K562 (cell line): Measurements from ENCODE around the gene SLC39A6. TPM values are rescaled to one million over a fixed set of nuclear protein-coding genes. Genes with fewer than 3 reads are reported as not detected.

ENCODE experiments used
- ATAC-seq: fragments of 200-7000 bp; cut with Tn5 transposase; 3 replicates; pipeline ENCODE4 v1.9.1; 2020; ENCODE audit warnings: moderate library complexity
- BruUV-seq: library from RNA; stranded (reverse); fragments of 400-500 nt; replicated peaks from 2 replicates; lab custom pipeline; 2021; lab: Mats Ljungman, UMichigan
- CTCF ChIA-PET: fragments of 300-600 bp; formaldehyde crosslinking; extraction: SDS; loops from one replicate; lab custom pipeline; 2021; ENCODE audit warnings: low intra/inter-chr PET ratio; lab: Yijun Ruan, JAX
- POLR2A ChIA-PET: fragments of 300-600, 350-650 bp; sonication (Branson Sonifier 250); formaldehyde crosslinking; extraction: SDS; loops from one replicate; lab custom pipeline; 2021; ENCODE audit warnings: antibody characterized with exemption, inconsistent platforms; lab: Yijun Ruan, JAX
- DNase-seq, 4 experiments: peaks; one replicate each; pipeline versions ENCODE4 v3.0.0 to v3.0.0-alpha.2; 2011 to 2018; ENCODE audit warnings: low spot score in 3 of 4, mixed read lengths in 3 of 4; ENCODE audit errors: extremely low read depth in 1 of 4
- FAIRE-seq: peaks from 2 replicates; lab custom pipeline; 2011; peaks lifted over from hg19 to GRCh38; lab: Jason Lieb, UNC
- H2AFZ ChIP-seq: 2 replicates; pipeline ENCODE4 v1.6.0; 2011; ENCODE audit warnings: low read depth, low read length, control low read depth, inconsistent platforms
- H3K27ac ChIP-seq: fragments of 200-600 bp; 3 replicates; pipeline ENCODE4 v1.8.0; 2011; ENCODE audit warnings: low read depth, mild to moderate bottlenecking, control low read depth, inconsistent platforms, low read length, moderate library complexity, mixed read lengths; ENCODE audit errors: extremely low read depth
- H3K27me3 ChIP-seq, 2 experiments: fragments of 300-600 bp in 1 of 2; 2 replicates in 1 of 2; 3 replicates in 1 of 2; pipeline versions ENCODE4 v1.6.0 to v1.8.0; 2011; ENCODE audit warnings: inconsistent platforms in 2 of 2, low read length in 2 of 2, mild to moderate bottlenecking in 1 of 2, mixed read lengths in 1 of 2, moderate library complexity in 1 of 2; ENCODE audit not compliant: control insufficient read depth in 2 of 2, insufficient read depth in 2 of 2
- H3K36me3 ChIP-seq: fragments of 300-600 bp; 3 replicates; pipeline ENCODE4 v1.8.0; 2011; ENCODE audit warnings: mild to moderate bottlenecking, low read length, inconsistent platforms; ENCODE audit not compliant: control insufficient read depth, insufficient read depth
- H3K4me1 ChIP-seq, 2 experiments: fragments of 200-600 bp in 1 of 2; replicated peaks in 1 of 2; 2 replicates in 1 of 2; 3 replicates in 1 of 2; pipeline versions ENCODE4 v1.5.1 to v1.8.0; 2011; ENCODE audit warnings: inconsistent platforms in 2 of 2, low read length in 2 of 2, mild to moderate bottlenecking in 1 of 2, mixed read lengths in 1 of 2, moderate library complexity in 1 of 2; ENCODE audit not compliant: control insufficient read depth in 2 of 2, insufficient read depth in 2 of 2
- H3K4me2 ChIP-seq: 2 replicates; pipeline ENCODE4 v1.6.1; 2011; ENCODE audit warnings: low read length, control low read depth, inconsistent platforms, mixed read lengths; ENCODE audit not compliant: insufficient read depth
- H3K4me3 ChIP-seq: fragments of 200-600 bp; sonication (generic), shearing (Covaris generic); 2 replicates; pipeline ENCODE4 v1.5.1; 2016; ENCODE audit warnings: control low read depth, inconsistent platforms
- H3K79me2 ChIP-seq: fragments of 200-600 bp; 3 replicates; pipeline ENCODE4 v1.8.0; 2011; ENCODE audit warnings: low read length, inconsistent platforms; ENCODE audit not compliant: control insufficient read depth, insufficient read depth
- H3K9ac ChIP-seq, 2 experiments: 2 replicates each; pipeline versions ENCODE4 v1.6.0 to v1.6.1; 2011; ENCODE audit warnings: low read depth in 2 of 2, low read length in 2 of 2, control low read depth in 1 of 2, inconsistent platforms in 1 of 2, mild to moderate bottlenecking in 1 of 2, mixed read lengths in 1 of 2; ENCODE audit not compliant: insufficient read depth in 1 of 2
- H3K9me1 ChIP-seq: one replicate; pipeline ENCODE4 v1.6.0; 2011; ENCODE audit warnings: inconsistent platforms, mild to moderate bottlenecking, low read length, moderate library complexity; ENCODE audit not compliant: control insufficient read depth, insufficient read depth
- H3K9me3 ChIP-seq: replicated peaks from 2 replicates; pipeline ENCODE4 v1.5.1; 2011; ENCODE audit warnings: low read depth, low read length, inconsistent platforms; ENCODE audit not compliant: control insufficient read depth, insufficient read depth
- H4K20me1 ChIP-seq: replicated peaks from 2 replicates; pipeline ENCODE4 v1.6.1; 2011; ENCODE audit warnings: low read length, inconsistent platforms, mixed read lengths; ENCODE audit not compliant: control insufficient read depth, insufficient read depth
- E2F8 ChIP-seq: fragments of 450-650 bp; IDR thresholded peaks from 2 replicates; pipeline ENCODE4 v1.7.1; 2018; ENCODE audit warnings: mild to moderate bottlenecking, low read depth; ENCODE audit not compliant: partially characterized antibody
- HDGF ChIP-seq: fragments of 450-650 bp; IDR thresholded peaks from 2 replicates; pipeline ENCODE4 v1.6.1; 2016
- MEIS2 ChIP-seq: fragments of 450-650 bp; IDR thresholded peaks from 2 replicates; pipeline ENCODE4 v1.6.1; 2014; ENCODE audit warnings: mild to moderate bottlenecking; ENCODE audit not compliant: partially characterized antibody
- NELFE ChIP-seq: IDR thresholded peaks from 2 replicates; pipeline ENCODE4 v1.6.1; 2011; ENCODE audit warnings: mild to moderate bottlenecking; ENCODE audit not compliant: insufficient read depth, insufficient read length
- NEUROD1 ChIP-seq: fragments of 150-350 bp; IDR thresholded peaks from 2 replicates; pipeline ENCODE4 v1.6.1; 2014; ENCODE audit warnings: borderline replicate concordance, low read length, low read depth; ENCODE audit not compliant: partially characterized antibody
- RB1 ChIP-seq: fragments of 450-650 bp; IDR thresholded peaks from 2 replicates; pipeline ENCODE4 v1.6.1; 2017; ENCODE audit warnings: low read depth, mild to moderate bottlenecking
- RBFOX2 ChIP-seq: fragments of 200-400 bp; formaldehyde crosslinking; IDR thresholded peaks from 2 replicates; pipeline ENCODE4 v1.6.1; 2017; ENCODE audit warnings: low read depth, mild to moderate bottlenecking, low read length, moderate library complexity
- SMAD2 ChIP-seq: fragments of 150-350 bp; IDR thresholded peaks from 2 replicates; pipeline ENCODE4 v1.6.1; 2014; ENCODE audit warnings: low read depth, mild to moderate bottlenecking, low read length
- TRIM24 ChIP-seq, 2 experiments: fragments of 450-650 bp; IDR thresholded peaks; 2 replicates each; pipeline ENCODE4 v1.6.1; 2016
- ZNF121 ChIP-seq: sonication (generic); formaldehyde crosslinking; conservative IDR thresholded peaks from 2 replicates; pipeline ENCODE4 v1.8.0; 2022; ENCODE audit warnings: missing genetic modification reagents
- ZNF77 ChIP-seq: fragments of 250-450 bp; sonication (Bioruptor Pico); IDR thresholded peaks from 2 replicates; pipeline ENCODE4 v1.5.0; 2020
- WGBS: fragments of 100-300 bp; shearing (Covaris generic); methylation state at CpG from one replicate; pipeline ENCODE4 v1.1.6; 2016; ENCODE audit warnings: low coverage, mixed read lengths; ENCODE audit not compliant: insufficient coverage; ENCODE audit errors: missing lambda C conversion rate; 5-methylcytosine and 5-hydroxymethylcytosine counted together
- in situ Hi-C: fragments of 300-500 bp; cut with MboI; formaldehyde crosslinking; loops from 4 replicates; pipeline ENCODE4 v1.15.0; 2018; ENCODE audit warnings: inconsistent platforms, mixed read lengths
- intact Hi-C: fragments of 100-400 bp; cut with micrococcal nuclease; formaldehyde crosslinking; loops from 2 replicates; pipeline ENCODE4 v1.14.2; 2022
- polyA plus RNA-seq, 8 experiments: library from polyadenylated mRNA; depleted of rRNA in 4 of 8; stranded (reverse) in 5 of 8; unstranded in 3 of 8; fragments of >200 nt; fragmentation: Nextera tagmentation in 2 of 8; fragmentation: Illumina TruSeq in 1 of 8; extraction: Ambion mirVana in 2 of 8; extraction: Trizol in 1 of 8; gene quantifications; 2 replicates each; pipeline versions ENCODE4 v1.2.1 to v1.2.3, GENCODE V29; 2011 to 2014; ENCODE audit warnings: inconsistent platforms in 1 of 8, missing spikeins in 1 of 8
- total RNA-seq, 7 experiments: library from RNA; depleted of rRNA in 6 of 7; stranded (reverse); fragments of >200 nt in 6 of 7; fragmentation: Illumina TruSeq in 2 of 7; extraction: Trizol in 2 of 7; gene quantifications; 2 replicates each; pipeline versions ENCODE4 v1.2.1 to v1.2.3, GENCODE V29; 2011 to 2021; ENCODE audit warnings: low replicate concordance in 1 of 7
- TF ChIP-seq, protein P1 (sequence below), 2 experiments: IDR thresholded peaks in 1 of 2; conservative IDR thresholded peaks in 1 of 2; 2 replicates each; pipeline ENCODE4 v1.6.1; 2016; ENCODE audit warnings: low read depth in 2 of 2, mild to moderate bottlenecking in 1 of 2, missing compliant biosample characterization in 1 of 2, missing genetic modification characterization in 1 of 2, moderate library complexity in 1 of 2
- TF ChIP-seq, protein P2 (sequence below), 2 experiments: fragments of 450-650 bp in 1 of 2; sonication (generic) in 1 of 2; formaldehyde crosslinking in 1 of 2; IDR thresholded peaks in 1 of 2; conservative IDR thresholded peaks in 1 of 2; 2 replicates each; pipeline versions ENCODE4 v1.6.1 to v1.8.1; 2016 to 2023; ENCODE audit warnings: mild to moderate bottlenecking in 2 of 2, moderate library complexity in 2 of 2, inconsistent platforms in 1 of 2, missing genetic modification reagents in 1 of 2
- TF ChIP-seq, protein P3 (sequence below): fragments of 250-450 bp; sonication (Bioruptor Pico); IDR thresholded peaks from 2 replicates; pipeline ENCODE4 v1.8.0; 2021; ENCODE audit warnings: mild to moderate bottlenecking, moderate library complexity

SLC39A6 gene
- total and polyA plus RNA-seq, 9 of the 15 experiments (the other 6 are each of a cell fraction or from before 2014, with no cell fraction given) = 5.6 to 23.8 (median 17.4) TPM

GRCh38 chr18:36066001-36066400 is 63.1 kb downstream of the SLC39A6 start:
- CTCF ChIA-PET = no interaction called here
- H3K9ac ChIP-seq = peak overlapping the region; percentile 53 to 91; a peak in 3 of 4 replicates
- 3% methylated on average over 5 of the region's 5 CpGs for WGBS
- intact Hi-C loops (no loop called here), in situ Hi-C loops (no loop called here)
- peaks cover 19% of the 10 kb centered on the region; the same call in 2 of the 3 replicates for H3K36me3 ChIP-seq
- no peak for ATAC-seq
- peak overlapping the region; percentile 98 for H3K4me2 ChIP-seq
- H3K27me3 ChIP-seq = no peaks in the 10 kb centered on the region
- peak overlapping the region; percentile 93 for H3K4me3 ChIP-seq
- H3K9me3 ChIP-seq = 0 out of 2 replicates have a peak, but pooled peaks cover 2% of the 10 kb centered on the region
- H3K9me1 ChIP-seq = no peaks in the 10 kb centered on the region
- H2AFZ ChIP-seq = no peak overlapping the region
- peak overlapping the region; percentile 96; the same call in 2 of the 3 replicates for H3K27ac ChIP-seq
- peak in 2 of 4 experiments; percentile 24 to 27 for DNase-seq
- no TSS peak for BruUV-seq
- no peaks in the 10 kb centered on the region for H4K20me1 ChIP-seq
- peaks cover 0 to 10% of the 10 kb centered on the region in 2 experiments; a peak in 4 of 5 replicates for H3K4me1 ChIP-seq
- H3K79me2 ChIP-seq = peaks cover 66% of the 10 kb centered on the region
- FAIRE-seq = no peak
- POLR2A ChIA-PET = interaction anchor here (1.0 to 2.1 kb wide), 5 partner anchors 9 to 35 kb away, joined by 3 to 7 read pairs (median 5); no protein-coding TSS in a partner anchor
- TF ChIP-seq RB1 = no peak
- TF ChIP-seq SMAD2 = no peak
- TF ChIP-seq NELFE = no peak
- TF ChIP-seq TRIM24 (IDR thresholded peaks at IDR 0.05) = no peak
- no peak for TF ChIP-seq NEUROD1
- no peak for TF ChIP-seq ZNF121 (CRISPR knock-in tag)
- no peak for TF ChIP-seq HDGF
- TF ChIP-seq E2F8 = no peak
- peak; percentile 94 for TF ChIP-seq MEIS2
- TF ChIP-seq, protein P1, sequence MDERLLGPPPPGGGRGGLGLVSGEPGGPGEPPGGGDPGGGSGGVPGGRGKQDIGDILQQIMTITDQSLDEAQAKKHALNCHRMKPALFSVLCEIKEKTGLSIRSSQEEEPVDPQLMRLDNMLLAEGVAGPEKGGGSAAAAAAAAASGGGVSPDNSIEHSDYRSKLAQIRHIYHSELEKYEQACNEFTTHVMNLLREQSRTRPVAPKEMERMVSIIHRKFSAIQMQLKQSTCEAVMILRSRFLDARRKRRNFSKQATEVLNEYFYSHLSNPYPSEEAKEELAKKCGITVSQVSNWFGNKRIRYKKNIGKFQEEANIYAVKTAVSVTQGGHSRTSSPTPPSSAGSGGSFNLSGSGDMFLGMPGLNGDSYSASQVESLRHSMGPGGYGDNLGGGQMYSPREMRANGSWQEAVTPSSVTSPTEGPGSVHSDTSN (CRISPR knock-in tag; IDR thresholded peaks at IDR 0.05; ENCODE audit: low read depth) = no peak
- TF ChIP-seq, protein P1 (tag; conservative IDR thresholded peaks at IDR 0.05; ENCODE audit: low read depth) = peak; percentile 90
- TF ChIP-seq RBFOX2 = 0 out of 2 replicates have a peak, but pooled peaks have one; percentile 16
- TF ChIP-seq ZNF77 (CRISPR knock-in tag) = no peak
- TF ChIP-seq, protein P2, sequence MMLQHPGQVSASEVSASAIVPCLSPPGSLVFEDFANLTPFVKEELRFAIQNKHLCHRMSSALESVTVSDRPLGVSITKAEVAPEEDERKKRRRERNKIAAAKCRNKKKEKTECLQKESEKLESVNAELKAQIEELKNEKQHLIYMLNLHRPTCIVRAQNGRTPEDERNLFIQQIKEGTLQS (IDR thresholded peaks at IDR 0.05) = no peak
- TF ChIP-seq, protein P2 (CRISPR knock-in tag; conservative IDR thresholded peaks at IDR 0.05) = no peak
- TF ChIP-seq, protein P3, sequence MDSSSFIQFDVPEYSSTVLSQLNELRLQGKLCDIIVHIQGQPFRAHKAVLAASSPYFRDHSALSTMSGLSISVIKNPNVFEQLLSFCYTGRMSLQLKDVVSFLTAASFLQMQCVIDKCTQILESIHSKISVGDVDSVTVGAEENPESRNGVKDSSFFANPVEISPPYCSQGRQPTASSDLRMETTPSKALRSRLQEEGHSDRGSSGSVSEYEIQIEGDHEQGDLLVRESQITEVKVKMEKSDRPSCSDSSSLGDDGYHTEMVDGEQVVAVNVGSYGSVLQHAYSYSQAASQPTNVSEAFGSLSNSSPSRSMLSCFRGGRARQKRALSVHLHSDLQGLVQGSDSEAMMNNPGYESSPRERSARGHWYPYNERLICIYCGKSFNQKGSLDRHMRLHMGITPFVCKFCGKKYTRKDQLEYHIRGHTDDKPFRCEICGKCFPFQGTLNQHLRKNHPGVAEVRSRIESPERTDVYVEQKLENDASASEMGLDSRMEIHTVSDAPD (CRISPR knock-in tag) = no peak
